SK-N-SH treated with all-trans-retinoic acid at 6 μM for 48 hours (cell line): ENCODE results near the gene CNOT8.
A peak's percentile ranks its signal among the peaks of the same experiment; 100 is the strongest.

Source experiments
- ATAC-seq: fragments of 200-7000 bp; cut with Tn5 transposase; 3 replicates; pipeline ENCODE4 v1.9.1; 2020; ENCODE audit warnings: mild to moderate bottlenecking, moderate library complexity
- BACH2 ChIP-seq: fragments of 250-450 bp; sonication (Bioruptor Pico); IDR thresholded peaks from 2 replicates; pipeline ENCODE4 v1.9.0; 2021; ENCODE audit warnings: mild to moderate bottlenecking, borderline replicate concordance
- CSDC2 ChIP-seq: fragments of 250-450 bp; sonication (Bioruptor Pico); IDR thresholded peaks from 2 replicates; pipeline ENCODE4 v1.5.0; 2020; ENCODE audit warnings: mild to moderate bottlenecking, moderate library complexity
- CSRNP3 ChIP-seq: fragments of 250-450 bp; sonication (Bioruptor Pico); IDR thresholded peaks from 2 replicates; pipeline ENCODE4 v1.5.1; 2021; ENCODE audit warnings: mild to moderate bottlenecking, moderate library complexity
- GLIS3 ChIP-seq: fragments of 250-450 bp; sonication (Bioruptor Pico); IDR thresholded peaks from 2 replicates; pipeline ENCODE4 v1.5.0; 2020; ENCODE audit warnings: mild to moderate bottlenecking, moderate library complexity
- ISL1 ChIP-seq: fragments of 250-450 bp; sonication (Bioruptor Pico); IDR thresholded peaks from 2 replicates; pipeline ENCODE4 v2.1.2; 2022; ENCODE audit warnings: mild to moderate bottlenecking, moderate library complexity
- OSR1 ChIP-seq: fragments of 250-450 bp; sonication (Bioruptor Pico); IDR thresholded peaks from 2 replicates; pipeline ENCODE4 v1.8.0; 2022; ENCODE audit warnings: moderate library complexity, mild to moderate bottlenecking, inconsistent platforms
- POU6F1 ChIP-seq: fragments of 250-450 bp; sonication (Bioruptor Pico); IDR thresholded peaks from 2 replicates; pipeline ENCODE4 v1.8.0; 2021; ENCODE audit warnings: low read depth, mild to moderate bottlenecking, moderate library complexity, borderline replicate concordance
- RARB ChIP-seq: fragments of 250-450 bp; sonication (Bioruptor Pico); IDR thresholded peaks from 2 replicates; pipeline ENCODE4 v1.8.0; 2021; ENCODE audit warnings: mild to moderate bottlenecking, moderate library complexity
- SNAI2 ChIP-seq: fragments of 250-450 bp; sonication (Bioruptor Pico); IDR thresholded peaks from 2 replicates; pipeline ENCODE4 v1.5.0; 2020; ENCODE audit warnings: mild to moderate bottlenecking, moderate library complexity
- TCF4 ChIP-seq: fragments of 250-450 bp; sonication (Bioruptor Pico); IDR thresholded peaks from 2 replicates; pipeline ENCODE4 v1.8.0; 2021; ENCODE audit warnings: mild to moderate bottlenecking, moderate library complexity, borderline replicate concordance
- TOX ChIP-seq: fragments of 250-450 bp; sonication (Bioruptor Pico); IDR thresholded peaks from 2 replicates; pipeline ENCODE4 v1.8.0; 2021; ENCODE audit warnings: mild to moderate bottlenecking, moderate library complexity, borderline replicate concordance
- TSHZ2 ChIP-seq: fragments of 250-450 bp; sonication (Bioruptor Pico); IDR thresholded peaks from 2 replicates; pipeline ENCODE4 v1.5.0; 2020; ENCODE audit warnings: mild to moderate bottlenecking, moderate library complexity
- ZC3H10 ChIP-seq: fragments of 250-450 bp; sonication (Bioruptor Pico); IDR thresholded peaks from 2 replicates; pipeline ENCODE4 v1.5.1; 2021; ENCODE audit warnings: mild to moderate bottlenecking, moderate library complexity
- ZFP3 ChIP-seq: fragments of 250-450 bp; sonication (Bioruptor Pico); IDR thresholded peaks from 2 replicates; pipeline ENCODE4 v1.5.0; 2020; ENCODE audit warnings: mild to moderate bottlenecking, moderate library complexity
- ZFP30 ChIP-seq: fragments of 450-650 bp; formaldehyde crosslinking; IDR thresholded peaks from 2 replicates; pipeline ENCODE4 v1.5.0; 2022; ENCODE audit warnings: mild to moderate bottlenecking, moderate library complexity
- ZNF565 ChIP-seq: fragments of 450-650 bp; formaldehyde crosslinking; conservative IDR thresholded peaks from 2 replicates; pipeline ENCODE4 v1.5.0; 2020; ENCODE audit warnings: low read depth, mild to moderate bottlenecking, moderate library complexity
- ZNF8 ChIP-seq: fragments of 450-650 bp; formaldehyde crosslinking; IDR thresholded peaks from 2 replicates; pipeline ENCODE4 v1.5.0; 2020; ENCODE audit warnings: mild to moderate bottlenecking, moderate library complexity
- TF ChIP-seq, protein P1 (sequence below): fragments of 250-450 bp; sonication (Bioruptor Pico); IDR thresholded peaks from 2 replicates; pipeline ENCODE4 v1.8.0; 2020; ENCODE audit warnings: mild to moderate bottlenecking, moderate library complexity, borderline replicate concordance
- TF ChIP-seq, protein P2 (sequence below): fragments of 250-450 bp; sonication (Bioruptor Pico); IDR thresholded peaks from 2 replicates; pipeline ENCODE4 v1.5.1; 2020; ENCODE audit warnings: low read depth, mild to moderate bottlenecking, moderate library complexity

Gene CNOT8

GRCh38 chr5:154842689-154843530 lies 15.5 kb upstream of the CNOT8 start:
- TF ChIP-seq ZFP3 (CRISPR knock-in tag) (no peak), RARB (CRISPR knock-in tag) (no peak), POU6F1 (no peak), GLIS3 (CRISPR knock-in tag) (no peak), TOX (CRISPR knock-in tag) (no peak), TCF4 (no peak), OSR1 (CRISPR knock-in tag) (no peak), ZNF8 (no peak), CSDC2 (CRISPR knock-in tag) (no peak)
- no peak for ATAC-seq

DNA sequence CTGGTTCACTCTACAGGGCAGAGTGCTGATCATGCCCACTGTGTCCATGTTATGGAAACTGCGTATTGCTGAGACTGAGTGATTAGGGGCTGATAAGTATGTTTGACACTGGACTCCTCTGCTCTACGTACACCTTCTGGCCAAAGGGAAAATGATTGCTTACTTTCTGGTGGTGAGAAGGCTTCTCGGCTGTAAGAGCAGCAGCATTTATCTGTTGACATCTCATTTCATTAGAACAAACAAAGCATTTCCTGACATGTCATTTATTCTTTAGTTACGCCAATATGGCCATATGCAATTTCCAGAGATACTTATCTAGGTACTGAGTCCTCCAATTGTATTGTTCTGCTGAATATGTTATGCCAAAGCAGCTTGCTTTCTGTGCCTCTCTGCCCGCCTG lies 13.6 kb upstream of the CNOT8 start:
- peak; percentile 44; the same call in 1 of the 3 replicates for ATAC-seq
- TF ChIP-seq ZC3H10 (CRISPR knock-in tag) (no peak), TSHZ2 (CRISPR knock-in tag) (peak; percentile 80; the same call in 1 of the 2 replicates), TCF4 (peak; percentile 74)
- TF ChIP-seq, all 23 proteins: peak for 2

DNA sequence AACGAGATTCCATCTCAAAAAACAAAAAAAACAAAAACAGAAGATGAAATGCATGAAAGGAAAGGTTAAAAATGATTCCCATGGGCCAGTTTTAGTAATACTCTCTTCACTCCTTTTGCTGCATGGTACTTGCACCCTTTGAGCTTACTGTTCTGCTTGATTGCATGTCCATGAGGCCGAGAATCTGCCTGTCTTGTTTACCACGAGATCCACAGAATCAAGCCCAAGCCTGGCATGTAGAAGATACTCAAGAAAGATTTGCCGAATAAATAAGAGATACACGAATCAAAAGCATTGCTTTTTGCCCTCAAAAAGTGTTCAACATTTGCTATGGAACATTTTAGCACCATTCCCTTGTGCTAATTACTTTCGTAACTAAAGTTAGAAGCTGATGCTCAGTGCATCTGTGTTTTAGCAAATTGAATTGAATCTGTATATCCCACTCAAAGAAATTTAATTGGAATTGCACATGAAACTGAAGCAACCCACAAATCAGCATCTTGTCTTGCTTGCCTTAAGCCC lies 9.1 kb upstream of the CNOT8 start:
- no peak for ATAC-seq
- TF ChIP-seq TOX (CRISPR knock-in tag) (no peak), RARB (CRISPR knock-in tag) (no peak), CSRNP3 (no peak), SNAI2 (CRISPR knock-in tag) (no peak)
- TF ChIP-seq, protein P1, sequence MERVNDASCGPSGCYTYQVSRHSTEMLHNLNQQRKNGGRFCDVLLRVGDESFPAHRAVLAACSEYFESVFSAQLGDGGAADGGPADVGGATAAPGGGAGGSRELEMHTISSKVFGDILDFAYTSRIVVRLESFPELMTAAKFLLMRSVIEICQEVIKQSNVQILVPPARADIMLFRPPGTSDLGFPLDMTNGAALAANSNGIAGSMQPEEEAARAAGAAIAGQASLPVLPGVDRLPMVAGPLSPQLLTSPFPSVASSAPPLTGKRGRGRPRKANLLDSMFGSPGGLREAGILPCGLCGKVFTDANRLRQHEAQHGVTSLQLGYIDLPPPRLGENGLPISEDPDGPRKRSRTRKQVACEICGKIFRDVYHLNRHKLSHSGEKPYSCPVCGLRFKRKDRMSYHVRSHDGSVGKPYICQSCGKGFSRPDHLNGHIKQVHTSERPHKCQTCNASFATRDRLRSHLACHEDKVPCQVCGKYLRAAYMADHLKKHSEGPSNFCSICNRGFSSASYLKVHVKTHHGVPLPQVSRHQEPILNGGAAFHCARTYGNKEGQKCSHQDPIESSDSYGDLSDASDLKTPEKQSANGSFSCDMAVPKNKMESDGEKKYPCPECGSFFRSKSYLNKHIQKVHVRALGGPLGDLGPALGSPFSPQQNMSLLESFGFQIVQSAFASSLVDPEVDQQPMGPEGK (CRISPR knock-in tag), result no peak
- TF ChIP-seq, all 23 proteins: peak for 0

DNA sequence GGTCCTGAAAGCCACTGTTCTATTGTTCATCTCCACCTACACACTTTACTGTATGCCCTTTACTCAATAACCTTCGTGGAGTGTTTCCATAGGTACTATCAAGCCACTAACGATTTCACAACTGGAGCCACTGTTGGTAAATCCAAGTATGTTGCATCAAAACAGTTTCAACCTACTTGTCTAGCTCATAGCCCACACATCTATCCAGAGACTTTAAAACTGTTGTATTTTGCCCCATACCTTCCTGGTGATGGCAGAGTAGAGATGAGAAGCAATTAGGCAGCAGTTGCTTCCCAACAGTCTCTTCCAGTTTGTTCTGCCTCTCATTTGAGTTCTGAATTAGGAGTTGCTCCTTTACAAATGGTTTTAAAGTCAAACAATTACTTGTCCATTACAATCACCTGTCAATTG lies 8.6 kb upstream of the CNOT8 start:
- peak; percentile 72 for ATAC-seq
- TF ChIP-seq GLIS3 (CRISPR knock-in tag) (no peak), CSRNP3 (no peak), CSDC2 (CRISPR knock-in tag) (no peak), OSR1 (CRISPR knock-in tag) (no peak), ZFP3 (CRISPR knock-in tag) (no peak), ZFP30 (no peak), TSHZ2 (CRISPR knock-in tag) (no peak), TOX (CRISPR knock-in tag) (no peak), ISL1 (no peak), ZC3H10 (CRISPR knock-in tag) (no peak), RARB (CRISPR knock-in tag) (no peak), BACH2 (CRISPR knock-in tag) (no peak), ZNF565 (CRISPR knock-in tag) (no peak), SNAI2 (CRISPR knock-in tag) (no peak)
- TF ChIP-seq, protein P2, sequence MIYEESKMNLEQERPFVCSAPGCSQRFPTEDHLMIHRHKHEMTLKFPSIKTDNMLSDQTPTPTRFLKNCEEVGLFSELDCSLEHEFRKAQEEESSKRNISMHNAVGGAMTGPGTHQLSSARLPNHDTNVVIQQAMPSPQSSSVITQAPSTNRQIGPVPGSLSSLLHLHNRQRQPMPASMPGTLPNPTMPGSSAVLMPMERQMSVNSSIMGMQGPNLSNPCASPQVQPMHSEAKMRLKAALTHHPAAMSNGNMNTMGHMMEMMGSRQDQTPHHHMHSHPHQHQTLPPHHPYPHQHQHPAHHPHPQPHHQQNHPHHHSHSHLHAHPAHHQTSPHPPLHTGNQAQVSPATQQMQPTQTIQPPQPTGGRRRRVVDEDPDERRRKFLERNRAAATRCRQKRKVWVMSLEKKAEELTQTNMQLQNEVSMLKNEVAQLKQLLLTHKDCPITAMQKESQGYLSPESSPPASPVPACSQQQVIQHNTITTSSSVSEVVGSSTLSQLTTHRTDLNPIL (CRISPR knock-in tag), result no peak
